ENCODE measurements around the gene GNG3. TPM values are rescaled to one million over a fixed set of nuclear protein-coding genes. Genes with fewer than 3 reads are reported as not detected.

Gene GNG3
- total and polyA plus RNA-seq, 2 of the 8 experiments (the other 6 are each of a cell fraction or from before 2014, with no cell fraction given), result 4.9 to 12.1 TPM

GRCh38 chr11:62678433-62678769, 29.1 kb upstream of the GNG3 start:
- 12% methylated on average over 9 of the region's 16 CpGs; no CpG with 5 or more reads in 1 of the 2 experiments for WGBS, 2 experiments (ENCODE audit: extremely low coverage in 1 of 2, insufficient coverage in 1 of 2, insufficient read length in 1 of 2, insufficient replicate concordance in 2 of 2, low coverage in 1 of 2, low lambda C conversion rate in 2 of 2, missing lambda C conversion rate in 1 of 2)
- Histone ChIP-seq H3K4me1 (replicated peaks in 1 of 4; ENCODE audit: control insufficient read depth in 3 of 4, insufficient read depth in 4 of 4, low read length in 3 of 4) (peaks cover 2 to 8% (median 4%) of the 10 kb centered on the region in 4 experiments; a peak in 4 of 7 replicates), H3K36me3 (ENCODE audit: control insufficient read depth in 2 of 4, insufficient read depth in 4 of 4, low read length in 3 of 4) (peaks cover 5 to 22% (median 9%) of the 10 kb centered on the region in 4 experiments; a peak in 5 of 8 replicates), H3K4me3 (ENCODE audit: extremely low read depth in 1 of 4, insufficient read depth in 2 of 4, low read depth in 3 of 4, low read length in 4 of 4) (peak overlapping the region; percentile 78 to 98 (median 88)), H4K20me1 (replicated peaks in 1 of 2; ENCODE audit: control insufficient read depth in 1 of 2, insufficient read depth in 2 of 2, low read length in 2 of 2) (peaks cover 0 to 1% of the 10 kb centered on the region in 2 experiments), H2AK5ac (ENCODE audit: low read depth, low read length) (no peak overlapping the region), H3K79me1 (ENCODE audit: low read depth, low read length) (peaks cover 2% of the 10 kb centered on the region), H2BK15ac (ENCODE audit: low read length) (no peak overlapping the region), H3K56ac (replicated peaks; ENCODE audit: insufficient read length, low read depth, low read length) (peak overlapping the region; percentile 40), H2BK20ac (ENCODE audit: low read length) (no peak overlapping the region), H4K5ac (ENCODE audit: insufficient read length, low read depth, low read length) (no peak overlapping the region), H3K4me2 (ENCODE audit: insufficient read depth in 1 of 2, low read depth in 2 of 2, low read length in 2 of 2) (peak overlapping the region; percentile 74 to 86), H3K23ac (ENCODE audit: insufficient read length) (no peak overlapping the region), H3K4ac (replicated peaks; ENCODE audit: insufficient read length, low read depth, low read length) (no peak overlapping the region), H3K9me3 (ENCODE audit: insufficient read depth in 2 of 2, low read depth in 1 of 2, low read length in 1 of 2) (no peaks in the 10 kb centered on the region), H3K23me2 (ENCODE audit: low read depth, low read length) (peaks cover 3% of the 10 kb centered on the region; the same call in 1 of the 2 replicates), H2AFZ (ENCODE audit: low read length) (no peak overlapping the region), H2BK12ac (ENCODE audit: low read depth, low read length) (no peak overlapping the region), H3K79me2 (ENCODE audit: control insufficient read depth in 1 of 2, insufficient read depth in 2 of 2, low read length in 2 of 2) (peaks cover 0 to 19% of the 10 kb centered on the region in 2 experiments; a peak in 2 of 4 replicates), H3K27me3 (replicated peaks in 1 of 4; ENCODE audit: control insufficient read depth in 3 of 4, extremely low read depth in 1 of 4, insufficient read depth in 3 of 4, low read length in 3 of 4) (no peaks in the 10 kb centered on the region), H2BK120ac (replicated peaks; ENCODE audit: low read depth, low read length) (no peak overlapping the region), H3K14ac (ENCODE audit: insufficient read length) (no peak overlapping the region), H3K18ac (ENCODE audit: extremely low read depth, low read length) (peak overlapping the region; percentile 75; the same call in 1 of the 2 replicates), H2BK5ac (ENCODE audit: low read depth, low read length) (peak overlapping the region; percentile 91), H4K91ac (replicated peaks; ENCODE audit: insufficient read length, low read length) (no peak overlapping the region), H4K8ac (ENCODE audit: extremely low read depth, insufficient read depth, low read length) (peak overlapping the region; percentile 74; the same call in 1 of the 2 replicates), H3K9ac (replicated peaks in 1 of 4; ENCODE audit: extremely low read depth in 1 of 4, low read depth in 3 of 4, low read length in 3 of 4) (peak overlapping the region; percentile 55 to 90 (median 88)), H3K27ac (ENCODE audit: low read depth, low read length) (peak overlapping the region; percentile 68)
- DNase-seq (ENCODE audit: low read depth in 1 of 2, low spot score in 2 of 2), result no peak
- TF ChIP-seq HDAC2 (IDR thresholded peaks at IDR 0.05; ENCODE audit: borderline replicate concordance in 1 of 2, low read depth in 2 of 2, low read length in 2 of 2) (no peak), SIRT6 (IDR thresholded peaks at IDR 0.05; ENCODE audit: low read length) (no peak), TAF7 (optimal IDR thresholded peaks at IDR 0.05; ENCODE audit: borderline replicate concordance, low read depth, low read length) (no peak), HDAC6 (IDR thresholded peaks at IDR 0.05; ENCODE audit: low read depth, low read length) (no peak), CTCF (IDR thresholded peaks at IDR 0.05; ENCODE audit: control extremely low read depth in 1 of 3, insufficient read depth in 1 of 3, low read depth in 1 of 3, low read length in 3 of 3) (no peak), RXRA (IDR thresholded peaks at IDR 0.05; ENCODE audit: insufficient read depth, low read depth, low read length) (no peak)
- FAIRE-seq, result no peak
- ChIA-PET CTCF (ENCODE audit: partially characterized antibody) (interaction anchor here (8.2 kb wide), 1 partner anchor 16 kb away, joined by 114 read pairs; the partner anchor contains the start of gene LRRN4CL), POLR2A (ENCODE audit: partially characterized antibody) (interaction anchor here (0.6 to 61.4 kb wide), 5 partner anchors 13 to 123 kb away, joined by 3 to 2041 read pairs (median 4); partner anchors contain the start of genes BSCL2, C11orf98, CSKMT and GANAB)
